PC-9 (cell line): Measurements from ENCODE around the gene SCAPER.

Source experiments
- CTCF ChIP-seq: fragments of 200-600 bp; sonication (generic); conservative IDR thresholded peaks from 2 replicates; pipeline ENCODE4 v1.6.1; 2017; ENCODE audit warnings: mixed run types, antibody characterized with exemption, mild to moderate bottlenecking, moderate library complexity
- EZH2 ChIP-seq: fragments of 200-600 bp; sonication (generic); IDR thresholded peaks from 2 replicates; pipeline ENCODE4 v1.8.0; 2017; ENCODE audit warnings: antibody characterized with exemption, low read depth

- TF ChIP-seq CTCF, result no peak
- no peak for TF ChIP-seq EZH2
Observed at GRCh38 chr15:76954744-76955143, 49.6 kb upstream of the SCAPER start.
